HG03103 (cell line): ENCODE results near the gene XIRP2.
"Not testable (repeated sequence)": the region's sequence is repeated elsewhere in the genome, so short reads cannot be mapped to it uniquely, and the experiment has no call there.

Source experiments
- ATAC-seq: cut with Tn5 transposase; IDR thresholded peaks from one replicate; pipeline ENCODE4 v1.9.1; 2021; ENCODE audit warnings: low read depth; ENCODE audit not compliant: unreplicated experiment

Gene XIRP2

GRCh38 chr2:167187978-167188967, 300.0 kb downstream of the XIRP2 start:
- no peak for ATAC-seq

GRCh38 chr2:167190053-167190452, 301.8 kb downstream of the XIRP2 start:
- ATAC-seq = no peak

- no peak for ATAC-seq
Measured at GRCh38 chr2:167191588-167191987, 303.3 kb downstream of the XIRP2 start.

GRCh38 chr2:167192833-167193232, 304.6 kb downstream of the XIRP2 start:
- ATAC-seq = no peak

- no peak for ATAC-seq
Measured at GRCh38 chr2:167196461-167197252, 308.4 kb downstream of the XIRP2 start.

GRCh38 chr2:167198009-167198408, 309.7 kb downstream of the XIRP2 start:
- ATAC-seq = no peak

GRCh38 chr2:167198576-167198975, 310.3 kb downstream of the XIRP2 start:
- ATAC-seq = no peak

GRCh38 chr2:167200019-167200418, 311.7 kb downstream of the XIRP2 start:
- no peak for ATAC-seq

- ATAC-seq = no peak
Measured at GRCh38 chr2:167209784-167210183, 321.5 kb downstream of the XIRP2 start.

GRCh38 chr2:167212014-167212648, 323.9 kb downstream of the XIRP2 start:
- ATAC-seq = peak; percentile 88

- no peak for ATAC-seq
Measured at GRCh38 chr2:167215595-167215994, 327.3 kb downstream of the XIRP2 start.

GRCh38 chr2:167237478-167237877, 349.2 kb downstream of the XIRP2 start:
- ATAC-seq = no peak

GRCh38 chr2:167240671-167241070, 352.4 kb downstream of the XIRP2 start:
- no peak for ATAC-seq

GRCh38 chr2:167249197-167249596, 360.9 kb downstream of the XIRP2 start:
- ATAC-seq = no peak

- ATAC-seq = no peak
Measured at GRCh38 chr2:167253025-167253424, 364.7 kb downstream of the XIRP2 start.

GRCh38 chr2:167254721-167255120, 366.4 kb downstream of the XIRP2 start:
- no peak for ATAC-seq

- no peak for ATAC-seq
Measured at GRCh38 chr2:167258712-167259111, 370.4 kb downstream of the XIRP2 start.

GRCh38 chr2:167264380-167264779, 376.1 kb downstream of the XIRP2 start:
- no peak for ATAC-seq

- no peak for ATAC-seq
Measured at GRCh38 chr2:167265004-167265403, 376.7 kb downstream of the XIRP2 start.

- no peak for ATAC-seq
Measured at GRCh38 chr2:167265722-167266121, 377.4 kb downstream of the XIRP2 start.

- ATAC-seq = not testable (repeated sequence)
Measured at GRCh38 chr2:167268245-167268644, 380.0 kb downstream of the XIRP2 start.
